IMR-90 (cell line): Measurements from ENCODE around the gene CTPS1.

ENCODE experiments used
- CEBPB ChIP-seq: IDR thresholded peaks from 2 replicates; pipeline ENCODE4 v1.6.1; 2012; ENCODE audit warnings: low read depth, low read length, improper control_type of control experiment
- CHD1 ChIP-seq: IDR thresholded peaks from 2 replicates; pipeline ENCODE4 v1.6.1; 2012; ENCODE audit warnings: low read depth, low read length, improper control_type of control experiment
- FOS ChIP-seq: fragments of 150-350 bp; IDR thresholded peaks from 2 replicates; pipeline ENCODE4 v1.6.1; 2016; ENCODE audit warnings: low read depth, low read length
- MXI1 ChIP-seq: IDR thresholded peaks from 2 replicates; pipeline ENCODE4 v1.6.1; 2012; ENCODE audit warnings: low read depth, mild to moderate bottlenecking, low read length, moderate library complexity, borderline replicate concordance
- POLR2A ChIP-seq: IDR thresholded peaks from 2 replicates; pipeline ENCODE4 v1.6.1; 2012; ENCODE audit warnings: mild to moderate bottlenecking, low read depth, low read length
- RAD21 ChIP-seq: IDR thresholded peaks from 2 replicates; pipeline ENCODE4 v1.6.1; 2012; ENCODE audit warnings: low read length, improper control_type of control experiment
- SMC3 ChIP-seq: fragments of 150-350 bp; IDR thresholded peaks from 2 replicates; pipeline ENCODE4 v1.6.1; 2016; ENCODE audit warnings: low read depth, mild to moderate bottlenecking, antibody characterized with exemption, low read length, moderate library complexity
- TF ChIP-seq, protein P1 (sequence below): fragments of 150-350 bp; IDR thresholded peaks from 2 replicates; pipeline ENCODE4 v1.6.1; 2017; ENCODE audit warnings: mild to moderate bottlenecking, antibody characterized with exemption, low read length, low read depth
- TF ChIP-seq, protein P2 (sequence below): conservative IDR thresholded peaks from 2 replicates; pipeline ENCODE4 v1.5.1; 2012; ENCODE audit warnings: mild to moderate bottlenecking, low read depth, low read length, improper control_type of control experiment

DNA sequence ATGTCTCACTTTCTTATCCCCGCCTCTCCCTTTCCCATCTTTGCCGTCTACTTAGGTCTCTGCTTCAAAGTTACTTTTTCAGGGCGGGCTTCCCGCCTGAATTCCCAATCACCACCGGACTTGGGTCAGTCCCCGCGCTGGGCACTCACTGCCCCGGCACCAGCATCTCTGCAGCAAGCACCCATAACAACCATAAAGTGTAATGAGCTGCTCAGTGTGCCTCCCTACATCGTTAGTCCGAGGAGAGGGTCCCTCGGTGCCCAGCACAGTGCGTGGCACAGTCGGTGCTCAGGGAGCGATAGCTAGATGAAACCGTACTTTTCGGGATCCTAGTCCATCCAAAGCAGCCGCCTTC is 633 bp upstream of the CTPS1 start:
- TF ChIP-seq POLR2A: no peak
- TF ChIP-seq, protein P1, sequence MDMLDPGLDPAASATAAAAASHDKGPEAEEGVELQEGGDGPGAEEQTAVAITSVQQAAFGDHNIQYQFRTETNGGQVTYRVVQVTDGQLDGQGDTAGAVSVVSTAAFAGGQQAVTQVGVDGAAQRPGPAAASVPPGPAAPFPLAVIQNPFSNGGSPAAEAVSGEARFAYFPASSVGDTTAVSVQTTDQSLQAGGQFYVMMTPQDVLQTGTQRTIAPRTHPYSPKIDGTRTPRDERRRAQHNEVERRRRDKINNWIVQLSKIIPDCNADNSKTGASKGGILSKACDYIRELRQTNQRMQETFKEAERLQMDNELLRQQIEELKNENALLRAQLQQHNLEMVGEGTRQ: no peak
- TF ChIP-seq, protein P2, sequence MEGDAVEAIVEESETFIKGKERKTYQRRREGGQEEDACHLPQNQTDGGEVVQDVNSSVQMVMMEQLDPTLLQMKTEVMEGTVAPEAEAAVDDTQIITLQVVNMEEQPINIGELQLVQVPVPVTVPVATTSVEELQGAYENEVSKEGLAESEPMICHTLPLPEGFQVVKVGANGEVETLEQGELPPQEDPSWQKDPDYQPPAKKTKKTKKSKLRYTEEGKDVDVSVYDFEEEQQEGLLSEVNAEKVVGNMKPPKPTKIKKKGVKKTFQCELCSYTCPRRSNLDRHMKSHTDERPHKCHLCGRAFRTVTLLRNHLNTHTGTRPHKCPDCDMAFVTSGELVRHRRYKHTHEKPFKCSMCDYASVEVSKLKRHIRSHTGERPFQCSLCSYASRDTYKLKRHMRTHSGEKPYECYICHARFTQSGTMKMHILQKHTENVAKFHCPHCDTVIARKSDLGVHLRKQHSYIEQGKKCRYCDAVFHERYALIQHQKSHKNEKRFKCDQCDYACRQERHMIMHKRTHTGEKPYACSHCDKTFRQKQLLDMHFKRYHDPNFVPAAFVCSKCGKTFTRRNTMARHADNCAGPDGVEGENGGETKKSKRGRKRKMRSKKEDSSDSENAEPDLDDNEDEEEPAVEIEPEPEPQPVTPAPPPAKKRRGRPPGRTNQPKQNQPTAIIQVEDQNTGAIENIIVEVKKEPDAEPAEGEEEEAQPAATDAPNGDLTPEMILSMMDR: no peak
- TF ChIP-seq FOS: no peak
- no peak for TF ChIP-seq RAD21
- TF ChIP-seq MXI1: no peak
- no peak for TF ChIP-seq CHD1
- no peak for TF ChIP-seq SMC3
- no peak for TF ChIP-seq CEBPB
